ENCODE data around the gene HEPH. TPM values are rescaled to one million over a fixed set of nuclear protein-coding genes. Genes with fewer than 3 reads are reported as not detected.

HEPH gene
- total and polyA plus RNA-seq, 9 of the 15 experiments (the other 6 are each of a cell fraction or from before 2014, with no cell fraction given), result 22.4 to 67.6 (median 42.9) TPM

DNA sequence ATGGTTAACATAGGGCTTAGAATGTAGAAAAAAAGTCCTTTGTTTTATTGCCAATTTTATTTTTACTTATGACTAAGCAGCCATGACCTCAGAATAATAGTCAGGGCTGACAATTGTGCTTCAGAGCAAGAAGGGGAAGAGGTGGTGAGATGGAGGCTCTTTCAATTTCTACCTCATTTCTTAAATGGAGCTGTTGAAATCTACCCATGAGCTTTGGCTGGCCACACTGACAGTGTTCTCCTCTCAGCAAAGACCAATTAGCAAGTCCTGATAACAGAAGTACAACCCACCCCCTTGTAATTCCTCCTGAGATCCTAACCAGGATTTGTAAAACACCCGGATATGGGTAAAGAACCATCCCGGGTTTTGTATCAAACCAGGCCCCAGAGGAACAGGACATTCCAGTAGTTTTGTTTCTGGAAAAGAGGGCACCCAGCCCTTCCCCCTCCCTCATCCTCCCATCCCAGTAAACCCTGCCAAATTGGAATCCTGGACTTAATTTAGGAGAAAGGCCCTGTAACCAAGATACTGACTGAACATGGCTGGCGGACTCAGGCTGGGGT is at the start of gene HEPH (continued):
- TF ChIP-seq NUFIP1 (IDR thresholded peaks at IDR 0.05; ENCODE audit: partially characterized antibody), result peak; percentile 91
- TF ChIP-seq KDM5B (IDR thresholded peaks at IDR 0.05; ENCODE audit: insufficient replicate concordance, low read depth, low read length), result peak; percentile 78
- TF ChIP-seq, protein P1, sequence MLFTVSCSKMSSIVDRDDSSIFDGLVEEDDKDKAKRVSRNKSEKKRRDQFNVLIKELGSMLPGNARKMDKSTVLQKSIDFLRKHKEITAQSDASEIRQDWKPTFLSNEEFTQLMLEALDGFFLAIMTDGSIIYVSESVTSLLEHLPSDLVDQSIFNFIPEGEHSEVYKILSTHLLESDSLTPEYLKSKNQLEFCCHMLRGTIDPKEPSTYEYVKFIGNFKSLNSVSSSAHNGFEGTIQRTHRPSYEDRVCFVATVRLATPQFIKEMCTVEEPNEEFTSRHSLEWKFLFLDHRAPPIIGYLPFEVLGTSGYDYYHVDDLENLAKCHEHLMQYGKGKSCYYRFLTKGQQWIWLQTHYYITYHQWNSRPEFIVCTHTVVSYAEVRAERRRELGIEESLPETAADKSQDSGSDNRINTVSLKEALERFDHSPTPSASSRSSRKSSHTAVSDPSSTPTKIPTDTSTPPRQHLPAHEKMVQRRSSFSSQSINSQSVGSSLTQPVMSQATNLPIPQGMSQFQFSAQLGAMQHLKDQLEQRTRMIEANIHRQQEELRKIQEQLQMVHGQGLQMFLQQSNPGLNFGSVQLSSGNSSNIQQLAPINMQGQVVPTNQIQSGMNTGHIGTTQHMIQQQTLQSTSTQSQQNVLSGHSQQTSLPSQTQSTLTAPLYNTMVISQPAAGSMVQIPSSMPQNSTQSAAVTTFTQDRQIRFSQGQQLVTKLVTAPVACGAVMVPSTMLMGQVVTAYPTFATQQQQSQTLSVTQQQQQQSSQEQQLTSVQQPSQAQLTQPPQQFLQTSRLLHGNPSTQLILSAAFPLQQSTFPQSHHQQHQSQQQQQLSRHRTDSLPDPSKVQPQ (CRISPR knock-in tag; IDR thresholded peaks at IDR 0.05; ENCODE audit: borderline replicate concordance), result no peak
- TF ChIP-seq ZFP30 (CRISPR knock-in tag; IDR thresholded peaks at IDR 0.05; ENCODE audit: borderline replicate concordance), result no peak
- no peak for TF ChIP-seq ZNF586 (CRISPR knock-in tag; conservative IDR thresholded peaks at IDR 0.05)
- TF ChIP-seq PML (IDR thresholded peaks at IDR 0.05; ENCODE audit: low read length), result peak; percentile 47; the same call in 1 of the 2 replicates
- TF ChIP-seq ZNF347 (CRISPR knock-in tag; IDR thresholded peaks at IDR 0.05; ENCODE audit: low read depth), result no peak
- no peak for TF ChIP-seq HBP1 (CRISPR knock-in tag; IDR thresholded peaks at IDR 0.05)
- TF ChIP-seq, protein P2, sequence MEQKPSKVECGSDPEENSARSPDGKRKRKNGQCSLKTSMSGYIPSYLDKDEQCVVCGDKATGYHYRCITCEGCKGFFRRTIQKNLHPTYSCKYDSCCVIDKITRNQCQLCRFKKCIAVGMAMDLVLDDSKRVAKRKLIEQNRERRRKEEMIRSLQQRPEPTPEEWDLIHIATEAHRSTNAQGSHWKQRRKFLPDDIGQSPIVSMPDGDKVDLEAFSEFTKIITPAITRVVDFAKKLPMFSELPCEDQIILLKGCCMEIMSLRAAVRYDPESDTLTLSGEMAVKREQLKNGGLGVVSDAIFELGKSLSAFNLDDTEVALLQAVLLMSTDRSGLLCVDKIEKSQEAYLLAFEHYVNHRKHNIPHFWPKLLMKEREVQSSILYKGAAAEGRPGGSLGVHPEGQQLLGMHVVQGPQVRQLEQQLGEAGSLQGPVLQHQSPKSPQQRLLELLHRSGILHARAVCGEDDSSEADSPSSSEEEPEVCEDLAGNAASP (IDR thresholded peaks at IDR 0.05), result no peak
- TF ChIP-seq ZBTB7A (IDR thresholded peaks at IDR 0.05; ENCODE audit: borderline replicate concordance, control insufficient read depth, low read depth, low read length), result no peak
- TF ChIP-seq ZNF445 (CRISPR knock-in tag; IDR thresholded peaks at IDR 0.05; ENCODE audit: low read depth), result no peak
- no peak for TF ChIP-seq SPI1 (IDR thresholded peaks at IDR 0.05; ENCODE audit: borderline replicate concordance, low read depth, low read length)
- TF ChIP-seq MBD2 (IDR thresholded peaks at IDR 0.05; ENCODE audit: borderline replicate concordance, low read depth), result no peak
- no peak for TF ChIP-seq MCM5 (IDR thresholded peaks at IDR 0.05; ENCODE audit: low read depth)
- TF ChIP-seq TRIM24 (IDR thresholded peaks at IDR 0.05), result no peak; a peak in 1 of 4 replicates
- TF ChIP-seq, protein P3, sequence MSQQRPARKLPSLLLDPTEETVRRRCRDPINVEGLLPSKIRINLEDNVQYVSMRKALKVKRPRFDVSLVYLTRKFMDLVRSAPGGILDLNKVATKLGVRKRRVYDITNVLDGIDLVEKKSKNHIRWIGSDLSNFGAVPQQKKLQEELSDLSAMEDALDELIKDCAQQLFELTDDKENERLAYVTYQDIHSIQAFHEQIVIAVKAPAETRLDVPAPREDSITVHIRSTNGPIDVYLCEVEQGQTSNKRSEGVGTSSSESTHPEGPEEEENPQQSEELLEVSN (IDR thresholded peaks at IDR 0.05; ENCODE audit: borderline replicate concordance in 1 of 2, extremely low read depth in 1 of 2, insufficient read depth in 1 of 2, insufficient read length in 1 of 2, low read depth in 1 of 2, low read length in 1 of 2, poor library complexity in 1 of 2, severe bottlenecking in 1 of 2), result no peak
- no peak for TF ChIP-seq PHF20 (IDR thresholded peaks at IDR 0.05; ENCODE audit: partially characterized antibody)
- TF ChIP-seq, protein P4, sequence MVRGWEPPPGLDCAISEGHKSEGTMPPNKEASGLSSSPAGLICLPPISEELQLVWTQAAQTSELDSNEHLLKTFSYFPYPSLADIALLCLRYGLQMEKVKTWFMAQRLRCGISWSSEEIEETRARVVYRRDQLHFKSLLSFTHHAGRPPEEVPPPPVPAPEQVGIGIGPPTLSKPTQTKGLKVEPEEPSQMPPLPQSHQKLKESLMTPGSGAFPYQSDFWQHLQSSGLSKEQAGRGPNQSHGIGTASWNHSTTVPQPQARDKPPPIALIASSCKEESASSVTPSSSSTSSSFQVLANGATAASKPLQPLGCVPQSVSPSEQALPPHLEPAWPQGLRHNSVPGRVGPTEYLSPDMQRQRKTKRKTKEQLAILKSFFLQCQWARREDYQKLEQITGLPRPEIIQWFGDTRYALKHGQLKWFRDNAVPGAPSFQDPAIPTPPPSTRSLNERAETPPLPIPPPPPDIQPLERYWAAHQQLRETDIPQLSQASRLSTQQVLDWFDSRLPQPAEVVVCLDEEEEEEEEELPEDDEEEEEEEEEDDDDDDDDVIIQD (CRISPR knock-in tag; IDR thresholded peaks at IDR 0.05), result no peak
- no peak for TF ChIP-seq FIP1L1 (IDR thresholded peaks at IDR 0.05; ENCODE audit: low read depth, low read length, poor library complexity, severe bottlenecking)
